HTERT RPE-1 (cell line): Measurements from ENCODE around the gene TH.

Experiments used
- in situ Hi-C: fragments of 300-500 bp; cut with MboI; formaldehyde crosslinking; loops from 4 replicates; pipeline ENCODE4 v1.14.3; 2020; ENCODE audit warnings: low sequenced_read_pairs

The TH gene

GRCh38 chr11:2171591-2172003, at the start of gene TH:
TSS of gene TH (minus strand) at chr11:2171815. CDS start at chr11:2171786, 29 bp downstream.
- in situ Hi-C loops: no loop called here

DNA sequence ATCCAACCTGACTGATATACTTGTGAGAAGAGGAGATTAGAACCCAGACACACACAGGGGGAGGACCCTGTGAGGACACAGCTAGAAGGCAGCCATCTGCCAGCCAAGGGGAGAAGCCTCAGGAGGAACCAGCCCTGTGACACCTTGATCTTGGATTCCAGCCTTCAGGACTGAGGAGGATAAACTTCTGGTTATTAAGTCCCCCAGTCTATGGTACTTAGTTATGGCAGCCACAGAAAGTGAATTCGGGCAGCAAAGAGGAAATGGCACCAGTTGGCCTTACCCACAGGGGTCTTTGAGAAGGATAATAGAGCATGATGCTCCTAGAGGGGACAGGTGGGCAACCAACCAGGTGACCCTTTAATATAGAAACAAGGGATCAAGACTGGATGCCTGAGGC, 49.4 kb upstream of the TH start:
- in situ Hi-C loops: no loop called here

- in situ Hi-C loops: no loop called here
These were observed 48.7 kb upstream of the TH start for GRCh38 chr11:2220173-2220771.

DNA sequence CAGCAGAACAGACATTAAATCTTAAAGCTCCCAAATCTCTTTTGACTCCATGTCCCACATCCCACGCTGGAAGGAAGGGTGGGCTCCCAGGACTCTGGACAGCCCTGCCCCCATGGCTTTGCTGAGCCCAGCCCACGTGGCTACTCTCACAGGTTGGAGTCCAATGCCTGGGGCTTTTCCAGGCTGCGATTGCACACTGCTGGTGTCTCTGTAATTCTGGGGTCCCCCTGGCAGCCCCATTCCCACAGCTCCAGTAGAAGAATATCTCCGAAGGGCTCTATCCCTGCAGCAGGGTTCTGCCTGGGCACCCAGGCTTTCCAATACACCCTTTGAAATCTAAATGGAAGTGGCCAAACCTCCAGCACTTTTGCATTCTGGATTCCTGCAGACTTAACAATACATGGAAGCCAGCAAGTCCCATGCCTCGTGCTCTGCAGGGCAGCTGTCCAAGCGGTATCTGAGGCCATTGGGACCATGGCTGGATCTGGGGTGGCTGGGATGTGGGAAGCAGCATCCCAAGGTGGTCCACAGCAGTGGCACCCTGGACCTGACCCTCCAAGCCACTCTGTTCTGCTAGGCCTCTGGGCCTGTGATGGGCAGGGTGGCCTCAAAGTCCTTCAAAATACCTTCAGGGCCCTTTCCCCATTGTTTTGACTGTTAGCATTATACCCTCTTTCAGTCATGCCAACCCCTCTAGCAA, 47.9 kb upstream of the TH start:
- in situ Hi-C loops: no loop called here

- in situ Hi-C loops: no loop called here
These were observed 46.5 kb upstream of the TH start for GRCh38 chr11:2218031-2218633.

GRCh38 chr11:2217211-2218030, 45.8 kb upstream of the TH start:
- in situ Hi-C loops: no loop called here

DNA sequence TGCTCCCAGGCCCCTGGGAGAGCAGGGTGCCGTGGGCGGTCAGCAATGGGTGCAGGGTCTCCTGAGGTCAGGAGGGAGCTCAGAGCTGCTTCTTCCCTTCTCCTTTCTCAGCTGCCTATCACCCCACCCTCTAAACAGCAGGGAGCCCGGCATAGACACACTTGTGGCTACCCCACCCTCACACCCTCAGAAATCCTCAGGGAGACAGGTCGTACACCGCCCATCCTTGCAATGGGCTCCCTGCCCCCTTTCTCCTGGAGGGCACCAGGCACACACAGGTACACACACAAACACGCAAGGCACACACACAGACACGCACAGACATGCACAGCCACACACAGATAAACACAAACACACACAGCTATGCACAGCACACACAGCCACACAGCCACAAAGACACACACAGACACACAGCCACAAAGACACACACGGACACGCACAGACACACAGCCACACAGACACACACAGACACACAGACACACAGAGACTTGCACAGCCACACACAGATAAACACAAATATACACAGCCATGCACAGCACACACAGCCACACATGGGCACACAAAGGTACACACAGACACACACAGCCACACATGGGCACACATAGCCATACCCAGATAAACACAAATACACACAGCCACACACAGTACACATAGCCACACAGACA, 44.9 kb upstream of the TH start:
- in situ Hi-C loops: no loop called here

- in situ Hi-C loops: no loop called here
These were observed 44.2 kb upstream of the TH start for GRCh38 chr11:2215561-2216399.

DNA sequence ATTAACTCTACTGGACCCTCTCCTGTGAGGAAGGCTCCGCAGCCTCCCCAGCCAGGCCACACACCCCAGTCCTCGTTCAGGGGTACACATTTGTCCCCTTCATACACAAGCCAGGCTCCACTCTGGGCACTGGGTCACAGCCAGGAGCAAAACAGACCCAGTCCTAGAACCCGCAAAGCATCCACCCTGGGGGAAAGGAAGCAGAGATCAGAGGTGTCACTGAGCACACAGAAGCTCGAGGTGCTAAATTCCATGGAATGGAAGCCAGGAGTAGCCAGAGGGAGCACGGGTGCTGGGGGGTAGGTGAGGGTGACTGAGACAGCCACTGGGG, 43.6 kb upstream of the TH start:
- in situ Hi-C loops: no loop called here

DNA sequence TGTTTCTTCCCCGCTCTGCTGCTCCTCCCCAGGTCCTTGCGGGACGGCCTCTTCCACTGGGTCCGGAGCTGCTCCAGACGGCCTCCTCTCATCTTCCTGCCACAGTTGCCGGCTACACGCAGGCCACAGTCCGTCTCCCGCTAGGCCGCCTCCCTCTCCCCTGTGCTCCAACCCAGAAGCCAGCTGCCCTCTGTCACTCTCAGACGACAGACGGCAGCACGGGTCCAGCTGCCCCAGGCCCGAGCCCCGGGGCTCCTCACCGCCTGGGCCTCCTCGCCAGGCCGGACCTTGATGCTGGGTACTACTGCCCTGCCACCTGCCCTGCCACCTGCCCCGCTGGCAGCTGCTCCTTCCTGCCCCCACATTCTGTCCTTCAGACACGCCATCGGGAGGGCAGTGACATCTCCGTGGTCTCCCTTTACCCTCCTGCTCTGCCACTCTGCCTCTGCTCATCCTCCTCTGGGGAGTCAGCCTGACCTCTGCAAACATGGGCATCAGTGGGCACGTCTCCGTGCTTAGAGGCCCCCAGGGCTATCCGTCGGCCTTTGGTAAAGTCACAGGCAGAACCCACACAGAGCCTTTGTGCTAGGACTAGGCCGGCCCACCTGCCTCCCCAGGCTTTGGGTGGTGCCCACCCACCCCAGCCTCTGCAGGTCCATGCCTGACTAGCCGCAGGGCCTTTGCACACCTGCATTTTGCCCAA, 43.1 kb upstream of the TH start:
- in situ Hi-C loops: no loop called here

- in situ Hi-C loops: no loop called here
These were observed 42.4 kb upstream of the TH start for GRCh38 chr11:2213890-2214526.

- in situ Hi-C loops: no loop called here
These were observed 41.8 kb upstream of the TH start for GRCh38 chr11:2213384-2213842.

DNA sequence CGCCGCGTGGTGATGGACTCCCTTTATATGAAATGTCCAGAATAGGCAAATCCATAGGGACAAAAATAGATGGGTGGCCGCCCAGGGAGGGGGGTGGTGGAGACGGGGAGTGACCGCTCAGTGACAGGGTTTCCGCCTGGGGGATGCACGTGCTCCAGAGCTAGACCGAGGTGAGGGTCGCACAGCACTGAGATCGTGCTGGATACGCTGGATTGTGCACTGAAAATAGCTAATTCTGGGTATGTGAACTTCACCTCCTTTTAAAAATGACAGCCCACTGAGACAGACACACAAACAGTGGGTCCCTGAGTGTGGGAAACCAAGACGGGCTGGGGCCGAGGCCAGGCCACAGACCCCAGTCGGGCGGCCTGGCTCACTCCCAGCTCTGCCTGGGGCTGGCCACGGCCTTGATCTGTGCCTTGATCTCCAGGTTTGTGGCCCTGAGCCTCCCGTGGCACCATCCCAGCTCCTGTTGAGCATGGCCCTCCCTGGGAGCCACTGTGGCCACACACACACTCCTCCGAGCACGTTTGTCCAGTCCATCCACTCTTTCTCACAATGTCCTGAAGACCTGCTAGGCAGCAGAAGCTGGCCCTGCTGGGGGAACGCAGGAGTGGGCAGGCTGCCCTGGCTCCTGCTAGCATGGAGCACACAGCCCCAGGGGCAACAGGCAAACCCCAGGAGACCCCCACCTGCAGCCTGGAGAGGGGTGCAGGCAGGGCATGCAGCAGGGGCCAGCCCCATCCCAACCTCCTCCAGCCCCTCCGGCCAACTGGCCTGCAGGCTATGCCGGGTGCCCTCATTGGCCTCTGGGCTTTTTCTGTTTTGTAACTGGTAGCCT, 41.0 kb upstream of the TH start:
- in situ Hi-C loops: no loop called here

DNA sequence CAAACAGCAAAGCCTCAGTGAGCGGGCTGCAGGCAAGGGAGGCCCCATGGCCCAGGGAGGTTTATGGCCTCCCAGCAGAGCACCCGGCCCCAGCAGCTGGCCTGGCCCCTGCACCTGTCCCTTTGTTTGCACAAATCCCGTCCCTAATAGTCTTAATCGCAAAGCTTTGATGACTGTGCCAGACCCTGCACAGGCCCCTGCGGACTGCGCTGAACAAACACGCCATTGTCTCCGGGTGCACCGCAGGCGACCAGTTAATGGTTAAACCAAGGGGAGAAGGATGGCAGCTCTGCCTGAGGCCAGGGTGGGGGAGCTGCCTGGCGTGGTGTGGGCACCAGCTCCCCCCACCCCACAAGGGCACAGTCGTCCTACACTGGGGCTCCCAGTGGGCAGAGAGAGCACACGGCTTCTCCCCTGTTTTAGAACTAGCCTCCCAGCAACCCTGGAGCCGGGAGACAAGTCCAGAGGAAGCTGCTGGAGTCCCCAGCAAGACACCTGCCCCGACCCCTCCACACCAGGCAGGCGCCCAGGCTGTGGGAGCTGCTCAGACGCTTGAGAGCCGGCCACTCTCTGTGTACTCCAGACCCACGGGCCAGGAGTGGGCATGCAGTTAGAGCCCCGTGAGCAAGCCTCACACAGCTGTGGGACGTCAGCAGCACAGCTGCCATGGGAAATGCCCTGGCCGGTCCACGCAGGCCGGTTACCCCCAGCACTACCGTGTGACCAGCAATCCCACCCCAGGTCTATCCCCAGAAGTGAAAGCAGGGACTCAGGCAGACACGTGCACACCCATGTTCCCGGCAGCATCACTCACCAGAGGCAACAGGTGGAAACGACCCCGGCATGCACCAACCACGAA, 39.7 kb upstream of the TH start:
- in situ Hi-C loops: no loop called here

- in situ Hi-C loops: no loop called here
These were observed 38.9 kb upstream of the TH start for GRCh38 chr11:2210366-2211112.

DNA sequence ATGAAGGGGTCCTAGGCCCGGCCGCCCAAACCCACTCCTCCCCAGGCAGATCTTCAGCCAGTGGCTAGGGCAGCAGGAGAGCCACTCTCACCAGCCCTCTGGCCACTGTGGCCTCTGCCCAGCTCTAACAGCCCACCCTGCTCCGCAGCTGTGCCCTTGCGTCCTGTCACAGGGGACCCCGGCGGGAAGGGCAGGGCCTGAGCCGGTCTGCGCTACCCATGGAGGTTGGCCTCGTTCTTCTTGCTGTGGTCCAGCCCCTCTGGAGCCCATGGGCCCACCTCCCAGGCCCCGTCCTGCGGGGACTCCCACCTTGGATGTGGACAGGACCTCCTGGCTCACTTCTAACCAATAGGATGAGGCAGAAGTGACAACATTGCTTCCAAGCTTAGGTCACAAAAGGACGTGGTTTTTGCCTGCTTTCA, 38.3 kb upstream of the TH start:
- in situ Hi-C loops: no loop called here
